K562 (cell line): ENCODE data around the gene MIB2. TPM values are rescaled to one million over a fixed set of nuclear protein-coding genes. Genes with fewer than 3 reads are reported as not detected.

ENCODE experiments used
- ATAC-seq: fragments of 200-7000 bp; cut with Tn5 transposase; 3 replicates; pipeline ENCODE4 v1.9.1; 2020; ENCODE audit warnings: moderate library complexity
- BruUV-seq: library from RNA; stranded (reverse); fragments of 400-500 nt; replicated peaks from 2 replicates; lab custom pipeline; 2021; lab: Mats Ljungman, UMichigan
- CTCF ChIA-PET: fragments of 300-600 bp; formaldehyde crosslinking; extraction: SDS; loops from one replicate; lab custom pipeline; 2021; ENCODE audit warnings: low intra/inter-chr PET ratio; lab: Yijun Ruan, JAX
- POLR2A ChIA-PET: fragments of 300-600, 350-650 bp; sonication (Branson Sonifier 250); formaldehyde crosslinking; extraction: SDS; loops from one replicate; lab custom pipeline; 2021; ENCODE audit warnings: antibody characterized with exemption, inconsistent platforms; lab: Yijun Ruan, JAX
- DNase-seq, 4 experiments: peaks; one replicate each; pipeline versions ENCODE4 v3.0.0 to v3.0.0-alpha.2; 2011 to 2018; ENCODE audit warnings: low spot score in 3 of 4, mixed read lengths in 3 of 4; ENCODE audit errors: extremely low read depth in 1 of 4
- FAIRE-seq: peaks from 2 replicates; lab custom pipeline; 2011; peaks lifted over from hg19 to GRCh38; lab: Jason Lieb, UNC
- H2AFZ ChIP-seq: 2 replicates; pipeline ENCODE4 v1.6.0; 2011; ENCODE audit warnings: low read depth, low read length, control low read depth, inconsistent platforms
- H3K27ac ChIP-seq: fragments of 200-600 bp; 3 replicates; pipeline ENCODE4 v1.8.0; 2011; ENCODE audit warnings: low read depth, mild to moderate bottlenecking, control low read depth, inconsistent platforms, low read length, moderate library complexity, mixed read lengths; ENCODE audit errors: extremely low read depth
- H3K27me3 ChIP-seq, 2 experiments: fragments of 300-600 bp in 1 of 2; 2 replicates in 1 of 2; 3 replicates in 1 of 2; pipeline versions ENCODE4 v1.6.0 to v1.8.0; 2011; ENCODE audit warnings: inconsistent platforms in 2 of 2, low read length in 2 of 2, mild to moderate bottlenecking in 1 of 2, mixed read lengths in 1 of 2, moderate library complexity in 1 of 2; ENCODE audit not compliant: control insufficient read depth in 2 of 2, insufficient read depth in 2 of 2
- H3K36me3 ChIP-seq: fragments of 300-600 bp; 3 replicates; pipeline ENCODE4 v1.8.0; 2011; ENCODE audit warnings: mild to moderate bottlenecking, low read length, inconsistent platforms; ENCODE audit not compliant: control insufficient read depth, insufficient read depth
- H3K4me1 ChIP-seq, 2 experiments: fragments of 200-600 bp in 1 of 2; replicated peaks in 1 of 2; 2 replicates in 1 of 2; 3 replicates in 1 of 2; pipeline versions ENCODE4 v1.5.1 to v1.8.0; 2011; ENCODE audit warnings: inconsistent platforms in 2 of 2, low read length in 2 of 2, mild to moderate bottlenecking in 1 of 2, mixed read lengths in 1 of 2, moderate library complexity in 1 of 2; ENCODE audit not compliant: control insufficient read depth in 2 of 2, insufficient read depth in 2 of 2
- H3K4me2 ChIP-seq: 2 replicates; pipeline ENCODE4 v1.6.1; 2011; ENCODE audit warnings: low read length, control low read depth, inconsistent platforms, mixed read lengths; ENCODE audit not compliant: insufficient read depth
- H3K4me3 ChIP-seq: fragments of 200-600 bp; sonication (generic), shearing (Covaris generic); 2 replicates; pipeline ENCODE4 v1.5.1; 2016; ENCODE audit warnings: control low read depth, inconsistent platforms
- H3K79me2 ChIP-seq: fragments of 200-600 bp; 3 replicates; pipeline ENCODE4 v1.8.0; 2011; ENCODE audit warnings: low read length, inconsistent platforms; ENCODE audit not compliant: control insufficient read depth, insufficient read depth
- H3K9ac ChIP-seq, 2 experiments: 2 replicates each; pipeline versions ENCODE4 v1.6.0 to v1.6.1; 2011; ENCODE audit warnings: low read depth in 2 of 2, low read length in 2 of 2, control low read depth in 1 of 2, inconsistent platforms in 1 of 2, mild to moderate bottlenecking in 1 of 2, mixed read lengths in 1 of 2; ENCODE audit not compliant: insufficient read depth in 1 of 2
- H3K9me1 ChIP-seq: one replicate; pipeline ENCODE4 v1.6.0; 2011; ENCODE audit warnings: inconsistent platforms, mild to moderate bottlenecking, low read length, moderate library complexity; ENCODE audit not compliant: control insufficient read depth, insufficient read depth
- H3K9me3 ChIP-seq: replicated peaks from 2 replicates; pipeline ENCODE4 v1.5.1; 2011; ENCODE audit warnings: low read depth, low read length, inconsistent platforms; ENCODE audit not compliant: control insufficient read depth, insufficient read depth
- H4K20me1 ChIP-seq: replicated peaks from 2 replicates; pipeline ENCODE4 v1.6.1; 2011; ENCODE audit warnings: low read length, inconsistent platforms, mixed read lengths; ENCODE audit not compliant: control insufficient read depth, insufficient read depth
- CBFA2T3 ChIP-seq: fragments of 450-650 bp; IDR thresholded peaks from 2 replicates; pipeline ENCODE4 v1.6.1; 2017
- ESRRB ChIP-seq: fragments of 250-450 bp; sonication (Bioruptor Pico); IDR thresholded peaks from 2 replicates; pipeline ENCODE4 v1.5.0; 2020; ENCODE audit warnings: mild to moderate bottlenecking, moderate library complexity, borderline replicate concordance
- KLF13 ChIP-seq: fragments of 450-650 bp; IDR thresholded peaks from 2 replicates; pipeline ENCODE4 v1.6.1; 2016; ENCODE audit warnings: missing genetic modification characterization, low read depth, mild to moderate bottlenecking, missing compliant biosample characterization, moderate library complexity, borderline replicate concordance
- LCOR ChIP-seq: sonication (generic); formaldehyde crosslinking; IDR thresholded peaks from 2 replicates; pipeline ENCODE4 v1.8.0; 2022; ENCODE audit warnings: mild to moderate bottlenecking, missing genetic modification reagents
- MAX ChIP-seq: sonication (generic); formaldehyde crosslinking; IDR thresholded peaks from 2 replicates; pipeline ENCODE4 v1.9.0; 2022; ENCODE audit warnings: mild to moderate bottlenecking, missing genetic modification reagents
- RBM25 ChIP-seq: fragments of 200-400 bp; formaldehyde crosslinking; IDR thresholded peaks from 2 replicates; pipeline ENCODE4 v1.6.1; 2018; ENCODE audit warnings: low read length, low read depth, moderate library complexity; ENCODE audit not compliant: severe bottlenecking
- STAT6 ChIP-seq: sonication (generic); formaldehyde crosslinking; IDR thresholded peaks from 2 replicates; pipeline ENCODE4 v1.8.1; 2023; ENCODE audit warnings: mild to moderate bottlenecking, missing genetic modification reagents
- TEAD2 ChIP-seq: fragments of 450-650 bp; IDR thresholded peaks from 2 replicates; pipeline ENCODE4 v1.6.1; 2016; ENCODE audit warnings: missing genetic modification characterization, control low read depth, missing compliant biosample characterization
- TOE1 ChIP-seq, 2 experiments: fragments of 450-650 bp in 1 of 2; sonication (generic) in 1 of 2; formaldehyde crosslinking in 1 of 2; IDR thresholded peaks; 2 replicates each; pipeline versions ENCODE4 v1.7.1 to v1.8.0; 2016 to 2022; ENCODE audit warnings: borderline replicate concordance in 2 of 2, mild to moderate bottlenecking in 2 of 2, antibody characterized with exemption in 1 of 2, inconsistent platforms in 1 of 2, low read depth in 1 of 2, missing genetic modification reagents in 1 of 2, moderate library complexity in 1 of 2
- VEZF1 ChIP-seq: fragments of 200-800 bp; sonication (Bioruptor generic); IDR thresholded peaks from 2 replicates; pipeline ENCODE4 v1.6.1; 2017; ENCODE audit warnings: missing genetic modification characterization, missing compliant biosample characterization
- ZEB2 ChIP-seq: fragments of 450-650 bp; IDR thresholded peaks from 2 replicates; pipeline ENCODE4 v1.6.1; 2016
- ZNF140 ChIP-seq: fragments of 250-450 bp; sonication (Bioruptor Pico); IDR thresholded peaks from 2 replicates; pipeline ENCODE4 v1.8.0; 2021; ENCODE audit warnings: moderate library complexity, mild to moderate bottlenecking, inconsistent platforms
- ZNF23 ChIP-seq: fragments of 250-450 bp; sonication (Bioruptor Pico); IDR thresholded peaks from 2 replicates; pipeline ENCODE4 v1.4.0; 2020; ENCODE audit warnings: mild to moderate bottlenecking
- WGBS: fragments of 100-300 bp; shearing (Covaris generic); methylation state at CpG from one replicate; pipeline ENCODE4 v1.1.6; 2016; ENCODE audit warnings: low coverage, mixed read lengths; ENCODE audit not compliant: insufficient coverage; ENCODE audit errors: missing lambda C conversion rate; 5-methylcytosine and 5-hydroxymethylcytosine counted together
- in situ Hi-C: fragments of 300-500 bp; cut with MboI; formaldehyde crosslinking; loops from 4 replicates; pipeline ENCODE4 v1.15.0; 2018; ENCODE audit warnings: inconsistent platforms, mixed read lengths
- intact Hi-C: fragments of 100-400 bp; cut with micrococcal nuclease; formaldehyde crosslinking; loops from 2 replicates; pipeline ENCODE4 v1.14.2; 2022
- polyA plus RNA-seq, 8 experiments: library from polyadenylated mRNA; depleted of rRNA in 4 of 8; stranded (reverse) in 5 of 8; unstranded in 3 of 8; fragments of >200 nt; fragmentation: Nextera tagmentation in 2 of 8; fragmentation: Illumina TruSeq in 1 of 8; extraction: Ambion mirVana in 2 of 8; extraction: Trizol in 1 of 8; gene quantifications; 2 replicates each; pipeline versions ENCODE4 v1.2.1 to v1.2.3, GENCODE V29; 2011 to 2014; ENCODE audit warnings: inconsistent platforms in 1 of 8, missing spikeins in 1 of 8
- total RNA-seq, 7 experiments: library from RNA; depleted of rRNA in 6 of 7; stranded (reverse); fragments of >200 nt in 6 of 7; fragmentation: Illumina TruSeq in 2 of 7; extraction: Trizol in 2 of 7; gene quantifications; 2 replicates each; pipeline versions ENCODE4 v1.2.1 to v1.2.3, GENCODE V29; 2011 to 2021; ENCODE audit warnings: low replicate concordance in 1 of 7

Gene MIB2
- total and polyA plus RNA-seq, 9 of the 15 experiments (the other 6 are each of a cell fraction or from before 2014, with no cell fraction given) = 0.04 to 17.0 (median 4.9) TPM; not detected in 1

- Histone ChIP-seq H3K4me3 (no peak overlapping the region), H3K4me1 (peaks cover 0 to 4% of the 10 kb centered on the region in 2 experiments; a peak in 1 of 5 replicates), H3K9me1 (peaks cover 3% of the 10 kb centered on the region), H3K4me2 (no peak overlapping the region), H3K27me3 (no peaks in the 10 kb centered on the region), H3K36me3 (peaks cover 26% of the 10 kb centered on the region; the same call in 2 of the 3 replicates), H3K27ac (no peak overlapping the region), H4K20me1 (no peaks in the 10 kb centered on the region), H3K9ac (no peak overlapping the region), H2AFZ (no peak overlapping the region), H3K9me3 (no peaks in the 10 kb centered on the region; the same call in 1 of the 2 replicates), H3K79me2 (no peaks in the 10 kb centered on the region)
- intact Hi-C loops = no loop called here
- no TSS peak for BruUV-seq
- ChIA-PET CTCF (no interaction called here), POLR2A (interaction anchor here (0.5 to 1.0 kb wide), 2 partner anchors 11 to 272 kb away, joined by 3 read pairs; no protein-coding TSS in a partner anchor)
- FAIRE-seq (no peak), ATAC-seq (no peak), DNase-seq (peak in 1 of 4 experiments; percentile 7)
- in situ Hi-C loops = no loop called here
- 82% methylated on average over 25 of the region's 25 CpGs for WGBS
- TF ChIP-seq MAX (no peak), RBM25 (no peak), TEAD2 (no peak), STAT6 (CRISPR knock-in tag) (no peak), CBFA2T3 (no peak), VEZF1 (CRISPR knock-in tag) (no peak), ZEB2 (no peak), ZNF140 (CRISPR knock-in tag) (no peak), ESRRB (CRISPR knock-in tag) (no peak), ZNF23 (CRISPR knock-in tag) (no peak), LCOR (CRISPR knock-in tag) (no peak), TOE1 (IDR thresholded peaks at IDR 0.05; ENCODE audit: borderline replicate concordance) (no peak), TOE1 (CRISPR knock-in tag; IDR thresholded peaks at IDR 0.05; ENCODE audit: borderline replicate concordance, low read depth) (no peak), KLF13 (no peak)
These were observed 57.1 kb downstream of the MIB2 start for GRCh38 chr1:1672181-1672965.
